ENCODE measurements around the gene SUCLG1. TPM values are rescaled to one million over a fixed set of nuclear protein-coding genes. Genes with fewer than 3 reads are reported as not detected.

SUCLG1 gene
- total and polyA plus RNA-seq, 10 of the 15 experiments (the other 5 are each of a cell fraction or from before 2014, with no cell fraction given): 75.4 to 197 (median 93.6) TPM

DNA sequence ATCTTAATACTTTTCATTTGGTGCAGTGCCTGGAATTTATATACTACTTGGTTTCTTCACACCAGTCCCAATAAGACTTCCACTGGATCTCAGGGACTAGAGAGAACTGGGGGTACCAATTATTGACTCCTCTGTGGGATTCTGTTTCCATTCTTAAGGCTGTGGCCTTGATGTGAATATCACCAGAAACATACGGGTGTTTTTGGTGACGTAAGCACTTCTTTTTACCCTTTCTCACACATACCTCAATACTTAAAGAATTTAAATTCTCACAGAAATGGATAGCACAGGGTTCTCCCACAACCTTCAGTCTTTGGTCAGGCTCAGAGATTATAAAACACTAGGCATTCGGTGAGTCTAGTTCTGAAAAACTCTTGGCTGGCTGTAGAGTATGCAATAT lies 84.1 kb downstream of the SUCLG1 start:
- ChIA-PET POLR2A (no interaction called here), SMC1A (ENCODE audit: uncharacterized antibody, unreplicated experiment) (no interaction called here), CTCF (no interaction called here), RAD21 (ENCODE audit: unreplicated experiment) (no interaction called here)
- H3K9me3 ChIP-seq (replicated peaks; ENCODE audit: control insufficient read depth, insufficient read depth, low read length): no peaks in the 10 kb centered on the region
- in situ Hi-C loops (cut with MboI): no loop called here
- WGBS (ENCODE audit: insufficient coverage, insufficient replicate concordance, low lambda C conversion rate, missing lambda C conversion rate): 37% methylated on average over 3 of the region's 3 CpGs
- no peaks in the 10 kb centered on the region for H3K27me3 ChIP-seq (replicated peaks in 1 of 2; ENCODE audit: control insufficient read depth in 2 of 2, insufficient read depth in 2 of 2, low read length in 1 of 2)
- no TSS peak for BruUV-seq (replicated peaks)
- no peaks in the 10 kb centered on the region for H4K20me1 ChIP-seq (ENCODE audit: control insufficient read depth, insufficient read depth)
- ATAC-seq: no peak
- H3K4me2 ChIP-seq (ENCODE audit: control insufficient read depth, insufficient read depth): no peak overlapping the region
- no peak for FAIRE-seq
- no peaks in the 10 kb centered on the region for H3K36me3 ChIP-seq (ENCODE audit: control insufficient read depth in 2 of 2, insufficient read depth in 2 of 2, low read length in 1 of 2)
- intact Hi-C loops (cut with micrococcal nuclease; ENCODE audit: unreplicated experiment): no loop called here
- no peak overlapping the region for H2AFZ ChIP-seq (ENCODE audit: control insufficient read depth, low read depth, low read length)
- H3K79me2 ChIP-seq (ENCODE audit: control insufficient read depth, insufficient read depth, low read length): no peaks in the 10 kb centered on the region
- H3K9ac ChIP-seq (ENCODE audit: control insufficient read depth, insufficient read depth, low read length): no peak overlapping the region
- no peak overlapping the region for H3K4me3 ChIP-seq
- TF ChIP-seq, protein P1, sequence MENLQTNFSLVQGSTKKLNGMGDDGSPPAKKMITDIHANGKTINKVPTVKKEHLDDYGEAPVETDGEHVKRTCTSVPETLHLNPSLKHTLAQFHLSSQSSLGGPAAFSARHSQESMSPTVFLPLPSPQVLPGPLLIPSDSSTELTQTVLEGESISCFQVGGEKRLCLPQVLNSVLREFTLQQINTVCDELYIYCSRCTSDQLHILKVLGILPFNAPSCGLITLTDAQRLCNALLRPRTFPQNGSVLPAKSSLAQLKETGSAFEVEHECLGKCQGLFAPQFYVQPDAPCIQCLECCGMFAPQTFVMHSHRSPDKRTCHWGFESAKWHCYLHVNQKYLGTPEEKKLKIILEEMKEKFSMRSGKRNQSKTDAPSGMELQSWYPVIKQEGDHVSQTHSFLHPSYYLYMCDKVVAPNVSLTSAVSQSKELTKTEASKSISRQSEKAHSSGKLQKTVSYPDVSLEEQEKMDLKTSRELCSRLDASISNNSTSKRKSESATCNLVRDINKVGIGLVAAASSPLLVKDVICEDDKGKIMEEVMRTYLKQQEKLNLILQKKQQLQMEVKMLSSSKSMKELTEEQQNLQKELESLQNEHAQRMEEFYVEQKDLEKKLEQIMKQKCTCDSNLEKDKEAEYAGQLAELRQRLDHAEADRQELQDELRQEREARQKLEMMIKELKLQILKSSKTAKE (IDR thresholded peaks at IDR 0.05; ENCODE audit: low read depth, poor library complexity, severe bottlenecking): no peak
- TF ChIP-seq NFIC (IDR thresholded peaks at IDR 0.05; ENCODE audit: low read depth, low read length) (no peak), MYB (IDR thresholded peaks at IDR 0.05; ENCODE audit: borderline replicate concordance, low read depth, low read length) (no peak), IRF4 (IDR thresholded peaks at IDR 0.05; ENCODE audit: low read depth, low read length) (no peak), RUNX3 (IDR thresholded peaks at IDR 0.05; ENCODE audit: low read length) (no peak), POU2F2 (IDR thresholded peaks at IDR 0.05; ENCODE audit: borderline replicate concordance, low read depth, low read length) (no peak), ZNF24 (IDR thresholded peaks at IDR 0.05) (no peak)
- TF ChIP-seq, protein P2, sequence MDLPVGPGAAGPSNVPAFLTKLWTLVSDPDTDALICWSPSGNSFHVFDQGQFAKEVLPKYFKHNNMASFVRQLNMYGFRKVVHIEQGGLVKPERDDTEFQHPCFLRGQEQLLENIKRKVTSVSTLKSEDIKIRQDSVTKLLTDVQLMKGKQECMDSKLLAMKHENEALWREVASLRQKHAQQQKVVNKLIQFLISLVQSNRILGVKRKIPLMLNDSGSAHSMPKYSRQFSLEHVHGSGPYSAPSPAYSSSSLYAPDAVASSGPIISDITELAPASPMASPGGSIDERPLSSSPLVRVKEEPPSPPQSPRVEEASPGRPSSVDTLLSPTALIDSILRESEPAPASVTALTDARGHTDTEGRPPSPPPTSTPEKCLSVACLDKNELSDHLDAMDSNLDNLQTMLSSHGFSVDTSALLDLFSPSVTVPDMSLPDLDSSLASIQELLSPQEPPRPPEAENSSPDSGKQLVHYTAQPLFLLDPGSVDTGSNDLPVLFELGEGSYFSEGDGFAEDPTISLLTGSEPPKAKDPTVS (IDR thresholded peaks at IDR 0.05; ENCODE audit: low read depth, low read length): no peak
- TF ChIP-seq, protein P3, sequence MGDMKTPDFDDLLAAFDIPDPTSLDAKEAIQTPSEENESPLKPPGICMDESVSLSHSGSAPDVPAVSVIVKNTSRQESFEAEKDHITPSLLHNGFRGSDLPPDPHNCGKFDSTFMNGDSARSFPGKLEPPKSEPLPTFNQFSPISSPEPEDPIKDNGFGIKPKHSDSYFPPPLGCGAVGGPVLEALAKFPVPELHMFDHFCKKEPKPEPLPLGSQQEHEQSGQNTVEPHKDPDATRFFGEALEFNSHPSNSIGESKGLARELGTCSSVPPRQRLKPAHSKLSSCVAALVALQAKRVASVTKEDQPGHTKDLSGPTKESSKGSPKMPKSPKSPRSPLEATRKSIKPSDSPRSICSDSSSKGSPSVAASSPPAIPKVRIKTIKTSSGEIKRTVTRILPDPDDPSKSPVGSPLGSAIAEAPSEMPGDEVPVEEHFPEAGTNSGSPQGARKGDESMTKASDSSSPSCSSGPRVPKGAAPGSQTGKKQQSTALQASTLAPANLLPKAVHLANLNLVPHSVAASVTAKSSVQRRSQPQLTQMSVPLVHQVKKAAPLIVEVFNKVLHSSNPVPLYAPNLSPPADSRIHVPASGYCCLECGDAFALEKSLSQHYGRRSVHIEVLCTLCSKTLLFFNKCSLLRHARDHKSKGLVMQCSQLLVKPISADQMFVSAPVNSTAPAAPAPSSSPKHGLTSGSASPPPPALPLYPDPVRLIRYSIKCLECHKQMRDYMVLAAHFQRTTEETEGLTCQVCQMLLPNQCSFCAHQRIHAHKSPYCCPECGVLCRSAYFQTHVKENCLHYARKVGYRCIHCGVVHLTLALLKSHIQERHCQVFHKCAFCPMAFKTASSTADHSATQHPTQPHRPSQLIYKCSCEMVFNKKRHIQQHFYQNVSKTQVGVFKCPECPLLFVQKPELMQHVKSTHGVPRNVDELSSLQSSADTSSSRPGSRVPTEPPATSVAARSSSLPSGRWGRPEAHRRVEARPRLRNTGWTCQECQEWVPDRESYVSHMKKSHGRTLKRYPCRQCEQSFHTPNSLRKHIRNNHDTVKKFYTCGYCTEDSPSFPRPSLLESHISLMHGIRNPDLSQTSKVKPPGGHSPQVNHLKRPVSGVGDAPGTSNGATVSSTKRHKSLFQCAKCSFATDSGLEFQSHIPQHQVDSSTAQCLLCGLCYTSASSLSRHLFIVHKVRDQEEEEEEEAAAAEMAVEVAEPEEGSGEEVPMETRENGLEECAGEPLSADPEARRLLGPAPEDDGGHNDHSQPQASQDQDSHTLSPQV (IDR thresholded peaks at IDR 0.05): no peak
- TF ChIP-seq, protein P4, sequence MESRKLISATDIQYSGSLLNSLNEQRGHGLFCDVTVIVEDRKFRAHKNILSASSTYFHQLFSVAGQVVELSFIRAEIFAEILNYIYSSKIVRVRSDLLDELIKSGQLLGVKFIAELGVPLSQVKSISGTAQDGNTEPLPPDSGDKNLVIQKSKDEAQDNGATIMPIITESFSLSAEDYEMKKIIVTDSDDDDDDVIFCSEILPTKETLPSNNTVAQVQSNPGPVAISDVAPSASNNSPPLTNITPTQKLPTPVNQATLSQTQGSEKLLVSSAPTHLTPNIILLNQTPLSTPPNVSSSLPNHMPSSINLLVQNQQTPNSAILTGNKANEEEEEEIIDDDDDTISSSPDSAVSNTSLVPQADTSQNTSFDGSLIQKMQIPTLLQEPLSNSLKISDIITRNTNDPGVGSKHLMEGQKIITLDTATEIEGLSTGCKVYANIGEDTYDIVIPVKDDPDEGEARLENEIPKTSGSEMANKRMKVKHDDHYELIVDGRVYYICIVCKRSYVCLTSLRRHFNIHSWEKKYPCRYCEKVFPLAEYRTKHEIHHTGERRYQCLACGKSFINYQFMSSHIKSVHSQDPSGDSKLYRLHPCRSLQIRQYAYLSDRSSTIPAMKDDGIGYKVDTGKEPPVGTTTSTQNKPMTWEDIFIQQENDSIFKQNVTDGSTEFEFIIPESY (IDR thresholded peaks at IDR 0.05): no peak
- TF ChIP-seq, protein P5, sequence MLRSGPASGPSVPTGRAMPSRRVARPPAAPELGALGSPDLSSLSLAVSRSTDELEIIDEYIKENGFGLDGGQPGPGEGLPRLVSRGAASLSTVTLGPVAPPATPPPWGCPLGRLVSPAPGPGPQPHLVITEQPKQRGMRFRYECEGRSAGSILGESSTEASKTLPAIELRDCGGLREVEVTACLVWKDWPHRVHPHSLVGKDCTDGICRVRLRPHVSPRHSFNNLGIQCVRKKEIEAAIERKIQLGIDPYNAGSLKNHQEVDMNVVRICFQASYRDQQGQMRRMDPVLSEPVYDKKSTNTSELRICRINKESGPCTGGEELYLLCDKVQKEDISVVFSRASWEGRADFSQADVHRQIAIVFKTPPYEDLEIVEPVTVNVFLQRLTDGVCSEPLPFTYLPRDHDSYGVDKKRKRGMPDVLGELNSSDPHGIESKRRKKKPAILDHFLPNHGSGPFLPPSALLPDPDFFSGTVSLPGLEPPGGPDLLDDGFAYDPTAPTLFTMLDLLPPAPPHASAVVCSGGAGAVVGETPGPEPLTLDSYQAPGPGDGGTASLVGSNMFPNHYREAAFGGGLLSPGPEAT (IDR thresholded peaks at IDR 0.05; ENCODE audit: low read depth): no peak
- DNase-seq (ENCODE audit: low read depth, low spot score): no peak
- no peak overlapping the region for H3K27ac ChIP-seq (ENCODE audit: control insufficient read depth, insufficient read depth)
- H3K4me1 ChIP-seq (ENCODE audit: control insufficient read depth, insufficient read depth, low read length): no peaks in the 10 kb centered on the region

All from GM12878 (cell line).